ENCODE measurements around the gene PTX4. TPM values are rescaled to one million over a fixed set of nuclear protein-coding genes. Genes with fewer than 3 reads are reported as not detected.
"Not testable (repeated sequence)": the region's sequence is repeated elsewhere in the genome, so short reads cannot be mapped to it uniquely, and the experiment has no call there.

Gene PTX4
- total RNA-seq, 1 donor = not detected

- H3K4me3 ChIP-seq (ENCODE audit: low read depth, low read length) = no peak overlapping the region
- TF ChIP-seq, protein P1, sequence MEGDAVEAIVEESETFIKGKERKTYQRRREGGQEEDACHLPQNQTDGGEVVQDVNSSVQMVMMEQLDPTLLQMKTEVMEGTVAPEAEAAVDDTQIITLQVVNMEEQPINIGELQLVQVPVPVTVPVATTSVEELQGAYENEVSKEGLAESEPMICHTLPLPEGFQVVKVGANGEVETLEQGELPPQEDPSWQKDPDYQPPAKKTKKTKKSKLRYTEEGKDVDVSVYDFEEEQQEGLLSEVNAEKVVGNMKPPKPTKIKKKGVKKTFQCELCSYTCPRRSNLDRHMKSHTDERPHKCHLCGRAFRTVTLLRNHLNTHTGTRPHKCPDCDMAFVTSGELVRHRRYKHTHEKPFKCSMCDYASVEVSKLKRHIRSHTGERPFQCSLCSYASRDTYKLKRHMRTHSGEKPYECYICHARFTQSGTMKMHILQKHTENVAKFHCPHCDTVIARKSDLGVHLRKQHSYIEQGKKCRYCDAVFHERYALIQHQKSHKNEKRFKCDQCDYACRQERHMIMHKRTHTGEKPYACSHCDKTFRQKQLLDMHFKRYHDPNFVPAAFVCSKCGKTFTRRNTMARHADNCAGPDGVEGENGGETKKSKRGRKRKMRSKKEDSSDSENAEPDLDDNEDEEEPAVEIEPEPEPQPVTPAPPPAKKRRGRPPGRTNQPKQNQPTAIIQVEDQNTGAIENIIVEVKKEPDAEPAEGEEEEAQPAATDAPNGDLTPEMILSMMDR (IDR thresholded peaks at IDR 0.05; ENCODE audit: insufficient read depth, low read length) = no peak
- DNase-seq (ENCODE audit: low read depth) = no peak
These were observed 18.1 kb downstream of the PTX4 start for GRCh38 chr16:1470481-1471251.

DNA sequence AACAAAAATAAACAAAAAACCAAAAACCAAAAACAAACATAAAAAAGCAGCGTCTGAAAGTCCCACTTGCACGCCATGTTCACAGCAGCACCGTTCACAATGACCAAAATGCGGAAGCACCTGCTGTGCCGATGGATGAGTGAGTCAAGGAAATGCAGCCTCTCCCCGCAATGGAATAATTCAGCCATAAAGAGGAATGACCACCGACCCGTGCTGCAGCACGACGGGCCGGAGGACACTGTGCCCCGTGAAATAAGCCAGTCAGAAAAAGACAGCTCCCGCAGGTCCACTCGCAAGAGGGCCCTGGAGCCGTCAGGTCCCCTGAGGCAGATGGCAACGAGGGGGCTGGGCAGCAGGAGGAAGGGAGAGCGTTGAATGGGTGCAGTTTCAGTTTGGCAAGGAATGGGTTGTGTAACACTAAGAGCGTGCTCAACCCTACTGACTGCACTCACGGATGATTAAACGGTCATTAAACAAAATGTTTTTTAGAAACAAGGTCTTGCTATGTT lies 19.0 kb downstream of the PTX4 start:
- H3K4me3 ChIP-seq (ENCODE audit: low read depth, low read length) = no peak overlapping the region
- DNase-seq (ENCODE audit: low read depth) = no peak
- TF ChIP-seq, protein P1 (IDR thresholded peaks at IDR 0.05; ENCODE audit: insufficient read depth, low read length) = no peak

GRCh38 chr16:1469141-1469540 lies 19.6 kb downstream of the PTX4 start:
- not testable (repeated sequence) for H3K4me3 ChIP-seq (ENCODE audit: low read depth, low read length)

GRCh38 chr16:1468426-1468810 lies 20.3 kb downstream of the PTX4 start:
- DNase-seq (ENCODE audit: low read depth) = no peak
- TF ChIP-seq, protein P1 (IDR thresholded peaks at IDR 0.05; ENCODE audit: insufficient read depth, low read length) = no peak
- H3K4me3 ChIP-seq (ENCODE audit: low read depth, low read length) = no peak overlapping the region

More at GRCh38 chr16:1469141-1469540, 19.6 kb downstream of the PTX4 start:
- not testable (repeated sequence) for DNase-seq (ENCODE audit: low read depth)

DNA sequence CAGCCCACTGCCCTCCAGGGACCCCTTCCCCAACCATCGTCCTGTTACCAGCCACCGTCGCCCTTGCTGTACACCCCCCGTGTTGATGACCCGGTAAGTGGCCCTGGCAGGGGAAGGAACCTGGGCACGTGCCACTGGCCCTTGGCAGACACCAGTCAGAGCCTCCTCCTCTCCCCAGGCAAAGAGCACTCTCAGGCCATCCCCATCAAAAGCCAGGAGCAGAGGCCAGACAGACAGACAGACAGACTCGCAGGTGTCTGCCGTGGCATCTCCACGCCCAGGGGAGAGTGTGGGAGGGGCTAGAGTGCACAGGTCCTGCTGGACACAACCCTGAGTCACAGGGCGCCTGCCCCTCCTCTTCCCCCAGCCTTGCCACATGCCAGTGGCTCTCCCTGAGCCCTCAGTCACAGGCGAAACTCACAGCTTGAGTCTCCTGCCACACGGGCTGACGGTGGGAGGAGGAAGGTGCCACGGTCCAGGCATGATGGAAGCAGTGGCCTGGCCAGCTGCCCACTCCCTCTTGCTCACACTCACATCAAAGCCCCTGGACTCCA lies 21.7 kb downstream of the PTX4 start:
- no peak for DNase-seq (ENCODE audit: low read depth)
- no peak overlapping the region for H3K4me3 ChIP-seq (ENCODE audit: low read depth, low read length)
- TF ChIP-seq, protein P1 (IDR thresholded peaks at IDR 0.05; ENCODE audit: insufficient read depth, low read length) = no peak

DNA sequence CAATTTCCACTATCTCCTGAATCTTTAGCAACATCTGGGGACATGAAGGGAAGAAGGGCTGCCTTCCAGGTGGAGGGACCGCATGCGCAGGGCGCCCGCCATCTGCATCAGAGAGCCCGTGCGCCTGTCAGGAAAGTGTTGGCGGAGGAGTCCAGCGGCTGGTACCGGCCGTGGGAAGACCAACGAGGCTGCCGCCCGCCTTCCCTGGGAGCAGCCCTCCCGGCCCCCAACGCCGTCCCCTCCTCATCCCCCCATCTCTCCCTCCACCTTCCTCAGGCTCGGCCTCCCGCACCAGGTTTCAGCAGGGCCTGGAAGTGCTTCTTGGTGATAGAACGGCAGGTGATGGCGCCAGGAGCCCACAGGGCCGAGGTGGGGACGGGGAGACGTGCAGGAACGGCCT lies 22.7 kb downstream of the PTX4 start:
- H3K4me3 ChIP-seq (ENCODE audit: low read depth, low read length) = no peak overlapping the region
- DNase-seq (ENCODE audit: low read depth) = no peak
- TF ChIP-seq, protein P1 (IDR thresholded peaks at IDR 0.05; ENCODE audit: insufficient read depth, low read length) = no peak

DNA sequence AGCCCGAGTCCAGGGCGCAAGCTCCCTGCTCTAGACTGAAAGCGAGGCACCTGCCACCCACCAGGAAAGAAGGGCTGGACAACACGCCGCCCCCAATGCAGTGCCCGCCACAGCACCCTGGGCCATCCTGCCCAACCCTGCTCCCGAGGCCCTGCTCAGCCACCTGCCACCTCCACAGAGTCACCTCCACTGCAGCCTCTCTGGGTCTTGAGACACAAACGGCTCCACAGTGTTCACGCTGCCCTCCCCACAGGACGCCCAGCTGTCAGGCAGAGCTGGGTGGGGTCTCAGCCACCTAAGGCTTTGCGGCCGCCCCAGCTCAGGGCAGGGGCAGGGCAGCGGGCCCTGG lies 23.2 kb downstream of the PTX4 start:
- no peak overlapping the region for H3K4me3 ChIP-seq (ENCODE audit: low read depth, low read length)
- TF ChIP-seq, protein P1 (IDR thresholded peaks at IDR 0.05; ENCODE audit: insufficient read depth, low read length) = no peak
- DNase-seq (ENCODE audit: low read depth) = no peak

Data from fibroblast of the aortic adventitia (primary cell).